BLaER1 (cell line): ENCODE results near the gene MYO9A.

ENCODE experiments used
- H3K27ac ChIP-seq: shearing (Covaris generic); formaldehyde crosslinking; 2 replicates; pipeline ENCODE4 v1.8.1; 2022
- H3K27me3 ChIP-seq: shearing (Covaris generic); formaldehyde crosslinking; 2 replicates; pipeline ENCODE4 v1.8.1; 2022
- H3K36me3 ChIP-seq: shearing (Covaris generic); formaldehyde crosslinking; 2 replicates; pipeline ENCODE4 v1.8.1; 2022
- H3K4me1 ChIP-seq: shearing (Covaris generic); formaldehyde crosslinking; 2 replicates; pipeline ENCODE4 v1.8.1; 2022
- H3K4me2 ChIP-seq: shearing (Covaris generic); formaldehyde crosslinking; 2 replicates; pipeline ENCODE4 v1.8.1; 2022
- H3K4me3 ChIP-seq: shearing (Covaris generic); formaldehyde crosslinking; 2 replicates; pipeline ENCODE4 v1.8.1; 2022
- H3K9ac ChIP-seq: shearing (Covaris generic); formaldehyde crosslinking; 2 replicates; pipeline ENCODE4 v1.8.1; 2022
- H3K9me3 ChIP-seq: shearing (Covaris generic); formaldehyde crosslinking; 2 replicates; pipeline ENCODE4 v1.8.1; 2022
- H4K20me1 ChIP-seq: shearing (Covaris generic); formaldehyde crosslinking; 2 replicates; pipeline ENCODE4 v1.8.1; 2022
- Cebpa-rat ChIP-seq: shearing (Covaris generic); IDR thresholded peaks from 2 replicates; pipeline ENCODE4 v1.8.1; 2022

Gene MYO9A

GRCh38 chr15:71844916-71845315 lies 273.0 kb downstream of the MYO9A start:
- Histone ChIP-seq H3K4me2 (peak overlapping the region; percentile 23; the same call in 1 of the 2 replicates), H3K27me3 (no peaks in the 10 kb centered on the region), H4K20me1 (no peaks in the 10 kb centered on the region), H3K9me3 (peaks cover 5% of the 10 kb centered on the region; the same call in 1 of the 2 replicates), H3K4me3 (no peak overlapping the region), H3K27ac (no peak overlapping the region), H3K9ac (no peak overlapping the region), H3K36me3 (peaks cover 84% of the 10 kb centered on the region), H3K4me1 (peaks cover 11% of the 10 kb centered on the region)
- TF ChIP-seq Cebpa-rat, result no peak

GRCh38 chr15:71841563-71841962 lies 276.4 kb downstream of the MYO9A start:
- Histone ChIP-seq H3K9ac (no peak overlapping the region), H3K4me2 (no peak overlapping the region), H3K4me1 (peaks cover 11% of the 10 kb centered on the region), H3K9me3 (peaks cover 5% of the 10 kb centered on the region; the same call in 1 of the 2 replicates), H3K4me3 (no peak overlapping the region), H3K36me3 (peaks cover 52% of the 10 kb centered on the region), H4K20me1 (no peaks in the 10 kb centered on the region), H3K27me3 (no peaks in the 10 kb centered on the region), H3K27ac (no peak overlapping the region)
- TF ChIP-seq Cebpa-rat, result no peak

GRCh38 chr15:71830981-71831380 lies 287.0 kb downstream of the MYO9A start:
- Histone ChIP-seq H3K4me3 (no peak overlapping the region), H3K27ac (no peak overlapping the region), H3K27me3 (no peaks in the 10 kb centered on the region), H3K4me1 (no peaks in the 10 kb centered on the region), H3K4me2 (no peak overlapping the region), H3K36me3 (peaks cover 46% of the 10 kb centered on the region), H3K9me3 (peaks cover 6% of the 10 kb centered on the region; the same call in 1 of the 2 replicates), H4K20me1 (no peaks in the 10 kb centered on the region), H3K9ac (no peak overlapping the region)
- TF ChIP-seq Cebpa-rat, result no peak

- no peak overlapping the region for H3K4me2 ChIP-seq
- peaks cover 34% of the 10 kb centered on the region for H3K9me3 ChIP-seq
- H3K4me3 ChIP-seq, result no peak overlapping the region
- no peaks in the 10 kb centered on the region for H3K4me1 ChIP-seq
- TF ChIP-seq Cebpa-rat, result no peak
- peaks cover 77% of the 10 kb centered on the region for H3K36me3 ChIP-seq
- H3K27ac ChIP-seq, result no peak overlapping the region
- H4K20me1 ChIP-seq, result no peaks in the 10 kb centered on the region
- H3K27me3 ChIP-seq, result no peaks in the 10 kb centered on the region
- H3K9ac ChIP-seq, result no peak overlapping the region
These were observed 291.8 kb downstream of the MYO9A start for GRCh38 chr15:71826196-71826595.

- Histone ChIP-seq H3K4me3 (no peak overlapping the region), H3K4me1 (no peaks in the 10 kb centered on the region), H3K36me3 (peaks cover 74% of the 10 kb centered on the region), H3K27me3 (no peaks in the 10 kb centered on the region), H3K27ac (no peak overlapping the region), H4K20me1 (no peaks in the 10 kb centered on the region), H3K9me3 (peaks cover 44% of the 10 kb centered on the region), H3K9ac (no peak overlapping the region), H3K4me2 (no peak overlapping the region)
- no peak for TF ChIP-seq Cebpa-rat
These were observed 292.8 kb downstream of the MYO9A start for GRCh38 chr15:71825021-71825730.

GRCh38 chr15:71823801-71824200 lies 294.1 kb downstream of the MYO9A start:
- H3K4me2 ChIP-seq, result no peak overlapping the region
- no peak overlapping the region for H3K9ac ChIP-seq
- no peaks in the 10 kb centered on the region for H3K4me1 ChIP-seq
- H3K27me3 ChIP-seq, result no peaks in the 10 kb centered on the region
- H4K20me1 ChIP-seq, result no peaks in the 10 kb centered on the region
- no peak overlapping the region for H3K4me3 ChIP-seq
- H3K36me3 ChIP-seq, result peaks cover 60% of the 10 kb centered on the region
- H3K9me3 ChIP-seq, result peaks cover 58% of the 10 kb centered on the region
- TF ChIP-seq Cebpa-rat, result no peak
- H3K27ac ChIP-seq, result no peak overlapping the region

- Histone ChIP-seq H3K9me3 (peaks cover 65% of the 10 kb centered on the region), H3K27ac (no peak overlapping the region), H3K4me3 (no peak overlapping the region), H3K4me2 (no peak overlapping the region), H4K20me1 (no peaks in the 10 kb centered on the region), H3K9ac (no peak overlapping the region), H3K36me3 (peaks cover 53% of the 10 kb centered on the region), H3K27me3 (no peaks in the 10 kb centered on the region), H3K4me1 (no peaks in the 10 kb centered on the region)
- TF ChIP-seq Cebpa-rat, result no peak
These were observed 294.9 kb downstream of the MYO9A start for GRCh38 chr15:71822890-71823630.

GRCh38 chr15:71821547-71822129 lies 296.3 kb downstream of the MYO9A start:
- Histone ChIP-seq H3K9ac (no peak overlapping the region), H3K4me3 (no peak overlapping the region), H3K27me3 (no peaks in the 10 kb centered on the region)

GRCh38 chr15:71820127-71820526 lies 297.8 kb downstream of the MYO9A start:
- no peak overlapping the region for H3K4me3 ChIP-seq
- no peak overlapping the region for H3K27ac ChIP-seq
- no peak overlapping the region for H3K9ac ChIP-seq
- H3K9me3 ChIP-seq, result peaks cover 61% of the 10 kb centered on the region
- no peak overlapping the region for H3K4me2 ChIP-seq
- no peak for TF ChIP-seq Cebpa-rat
- peaks cover 26% of the 10 kb centered on the region for H3K36me3 ChIP-seq
- no peaks in the 10 kb centered on the region for H3K4me1 ChIP-seq
- no peaks in the 10 kb centered on the region for H3K27me3 ChIP-seq
- no peaks in the 10 kb centered on the region for H4K20me1 ChIP-seq

More at GRCh38 chr15:71821547-71822129, 296.3 kb downstream of the MYO9A start:
- Histone ChIP-seq H3K9me3 (peaks cover 65% of the 10 kb centered on the region), H3K4me1 (no peaks in the 10 kb centered on the region), H4K20me1 (no peaks in the 10 kb centered on the region), H3K4me2 (no peak overlapping the region), H3K27ac (no peak overlapping the region), H3K36me3 (peaks cover 39% of the 10 kb centered on the region)
- TF ChIP-seq Cebpa-rat, result no peak

GRCh38 chr15:71817351-71817750 lies 300.6 kb downstream of the MYO9A start:
- peaks cover 12% of the 10 kb centered on the region for H3K36me3 ChIP-seq

More at GRCh38 chr15:71817351-71817750, 300.6 kb downstream of the MYO9A start:
- peaks cover 44% of the 10 kb centered on the region for H3K9me3 ChIP-seq
- H3K4me3 ChIP-seq, result no peak overlapping the region
- no peaks in the 10 kb centered on the region for H3K4me1 ChIP-seq
- H3K27ac ChIP-seq, result no peak overlapping the region
- H3K9ac ChIP-seq, result no peak overlapping the region
- H3K27me3 ChIP-seq, result no peaks in the 10 kb centered on the region
- H4K20me1 ChIP-seq, result no peaks in the 10 kb centered on the region
- H3K4me2 ChIP-seq, result no peak overlapping the region
- TF ChIP-seq Cebpa-rat, result no peak
